ENCODE measurements around the gene UGT1A8.
"Not testable (repeated sequence)": the region's sequence is repeated elsewhere in the genome, so short reads cannot be mapped to it uniquely, and the experiment has no call there.

Gene UGT1A8

DNA sequence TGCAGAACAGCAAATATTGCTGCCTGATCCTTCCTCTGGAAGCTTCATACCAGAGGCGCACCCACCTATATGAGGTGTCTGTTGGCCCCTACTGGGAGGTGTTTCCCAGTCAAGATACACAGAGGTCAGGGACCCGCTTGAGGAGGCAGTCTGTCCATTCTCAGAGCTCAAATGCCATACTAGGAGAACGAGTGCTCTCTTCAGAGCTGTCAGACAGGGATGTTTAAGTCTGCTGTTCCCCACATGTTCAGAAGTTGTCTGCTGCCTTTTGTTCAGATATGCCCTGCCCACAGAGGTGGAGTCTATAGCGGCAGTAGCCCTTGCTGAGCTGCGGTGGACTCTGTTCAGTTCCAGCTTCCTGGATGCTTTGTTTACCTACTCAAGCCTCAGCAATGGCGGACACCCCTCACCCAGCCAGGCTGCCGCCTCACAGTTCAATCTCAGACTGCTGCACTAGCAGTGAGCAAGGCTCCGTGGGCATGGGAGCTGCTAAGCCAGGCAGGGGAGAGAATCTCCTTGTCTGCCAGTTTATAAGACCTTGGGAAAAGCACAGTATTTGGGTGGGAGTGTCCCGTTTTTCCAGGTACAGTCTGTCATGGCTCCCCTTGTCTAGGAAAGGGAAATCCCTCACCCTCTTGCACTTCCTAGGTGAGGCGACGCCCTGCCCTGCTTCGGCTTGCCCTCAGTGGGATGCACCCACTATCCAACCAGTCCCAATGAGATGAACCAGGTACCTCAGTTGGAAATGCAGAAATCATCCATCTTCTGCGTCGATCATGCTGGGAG, 119.6 kb downstream of the UGT1A8 start:
- not testable (repeated sequence) for H3K27me3 ChIP-seq (replicated peaks; ENCODE audit: control insufficient read depth, insufficient read depth, low read length, poor library complexity, severe bottlenecking); H3K36me3 ChIP-seq (ENCODE audit: control insufficient read depth, insufficient read depth, low read length); DNase-seq; H3K4me1 ChIP-seq (ENCODE audit: control insufficient read depth, insufficient read depth, low read length, poor library complexity, severe bottlenecking); H3K4me3 ChIP-seq (ENCODE audit: insufficient read depth, low read depth, low read length, poor library complexity, severe bottlenecking); H3K9me3 ChIP-seq (ENCODE audit: control insufficient read depth, low read length); H3K27ac ChIP-seq (ENCODE audit: insufficient read depth, low read length, poor library complexity, severe bottlenecking)

- no peaks in the 10 kb centered on the region for H3K4me1 ChIP-seq (ENCODE audit: control insufficient read depth, insufficient read depth, low read length, poor library complexity, severe bottlenecking)
- no peaks in the 10 kb centered on the region for H3K27me3 ChIP-seq (replicated peaks; ENCODE audit: control insufficient read depth, insufficient read depth, low read length, poor library complexity, severe bottlenecking)
- H3K36me3 ChIP-seq (ENCODE audit: control insufficient read depth, insufficient read depth, low read length): no peaks in the 10 kb centered on the region
- no peaks in the 10 kb centered on the region for H3K9me3 ChIP-seq (ENCODE audit: control insufficient read depth, low read length)
- no peak for DNase-seq
- H3K27ac ChIP-seq (ENCODE audit: insufficient read depth, low read length, poor library complexity, severe bottlenecking): no peak overlapping the region
- no peak overlapping the region for H3K4me3 ChIP-seq (ENCODE audit: insufficient read depth, low read depth, low read length, poor library complexity, severe bottlenecking)
Measured at GRCh38 chr2:233740870-233741269, 123.4 kb downstream of the UGT1A8 start.

DNA sequence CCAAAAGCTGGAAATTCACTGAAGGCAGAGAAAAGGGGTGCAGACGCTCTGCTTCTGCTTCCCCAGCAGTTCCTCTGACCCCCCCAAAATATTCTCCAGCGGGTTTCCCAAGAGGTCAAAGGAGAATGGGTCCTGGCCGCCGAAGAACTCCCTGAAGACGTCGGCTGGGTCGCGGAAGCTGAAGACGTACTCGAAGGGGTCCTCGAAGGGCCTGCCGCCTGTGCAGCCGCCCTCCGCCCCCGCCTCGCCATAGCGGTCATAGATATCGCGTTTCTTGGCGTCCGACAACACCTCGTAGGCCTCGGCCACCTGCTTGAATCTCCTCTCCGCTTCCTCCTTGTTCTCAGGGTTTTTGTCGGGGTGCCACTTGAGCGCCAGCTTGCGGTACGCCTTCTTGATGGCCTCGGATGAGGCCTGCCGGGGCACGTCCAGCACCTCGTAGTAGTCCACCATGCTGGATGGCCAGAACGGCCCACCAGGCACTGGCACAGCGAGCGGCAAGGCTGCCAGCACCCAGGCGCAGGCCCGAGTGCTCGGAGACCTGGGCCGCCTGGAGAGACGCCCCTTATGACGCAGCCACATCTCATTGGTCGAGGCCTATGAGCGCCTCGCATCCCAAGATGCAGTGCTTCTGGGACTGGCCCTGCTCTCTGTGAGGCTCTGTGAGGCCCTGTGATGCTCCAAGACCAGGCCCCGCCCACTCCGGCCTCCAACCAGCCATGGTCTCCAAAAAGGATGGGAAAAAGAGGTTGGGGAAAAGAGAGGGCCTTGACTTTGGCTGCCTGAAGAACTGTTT, 126.2 kb downstream of the UGT1A8 start:
- no peaks in the 10 kb centered on the region for H3K27me3 ChIP-seq (replicated peaks; ENCODE audit: control insufficient read depth, insufficient read depth, low read length, poor library complexity, severe bottlenecking)

DNA sequence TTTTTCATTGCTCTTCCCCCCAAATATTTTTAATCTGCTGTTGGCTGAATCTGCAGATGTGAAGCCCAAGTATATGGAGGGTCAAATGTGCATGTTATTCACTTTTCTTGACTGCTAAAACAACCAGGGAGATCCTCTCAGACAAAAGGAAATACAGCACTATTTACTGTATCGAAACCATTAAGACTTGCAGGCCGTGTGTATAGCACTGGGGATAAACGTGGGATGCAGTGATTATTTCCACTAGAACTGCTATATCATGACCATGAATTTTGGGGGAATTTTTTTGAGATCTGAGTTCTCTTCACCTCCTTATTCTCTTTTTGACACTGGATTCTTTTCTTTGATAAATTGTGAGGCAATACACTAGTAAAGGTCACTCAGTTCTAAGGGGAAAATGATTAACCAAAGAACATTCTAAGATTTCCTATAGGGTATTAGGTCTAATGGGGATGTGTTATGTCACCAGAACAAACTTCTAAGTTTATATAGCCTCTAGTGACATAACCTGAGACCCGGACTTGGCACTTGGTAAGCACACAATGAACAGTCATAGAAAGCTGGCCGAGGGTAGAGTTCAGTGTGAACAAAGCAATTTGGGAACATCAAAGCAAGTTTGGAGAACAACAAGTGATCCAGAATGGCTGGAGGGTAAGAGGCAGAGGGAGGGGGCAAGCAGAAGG, 127.8 kb downstream of the UGT1A8 start:
- Histone ChIP-seq H3K4me1 (ENCODE audit: control insufficient read depth, insufficient read depth, low read length, poor library complexity, severe bottlenecking) (no peaks in the 10 kb centered on the region), H3K27ac (ENCODE audit: insufficient read depth, low read length, poor library complexity, severe bottlenecking) (no peak overlapping the region)
- DNase-seq: no peak

More for the DNA sequence above, 126.2 kb downstream of the UGT1A8 start:
- Histone ChIP-seq H3K36me3 (ENCODE audit: control insufficient read depth, insufficient read depth, low read length) (no peaks in the 10 kb centered on the region), H3K4me3 (ENCODE audit: insufficient read depth, low read depth, low read length, poor library complexity, severe bottlenecking) (no peak overlapping the region), H3K9me3 (ENCODE audit: control insufficient read depth, low read length) (no peaks in the 10 kb centered on the region), H3K27ac (ENCODE audit: insufficient read depth, low read length, poor library complexity, severe bottlenecking) (no peak overlapping the region), H3K4me1 (ENCODE audit: control insufficient read depth, insufficient read depth, low read length, poor library complexity, severe bottlenecking) (no peaks in the 10 kb centered on the region)
- no peak for DNase-seq

DNA sequence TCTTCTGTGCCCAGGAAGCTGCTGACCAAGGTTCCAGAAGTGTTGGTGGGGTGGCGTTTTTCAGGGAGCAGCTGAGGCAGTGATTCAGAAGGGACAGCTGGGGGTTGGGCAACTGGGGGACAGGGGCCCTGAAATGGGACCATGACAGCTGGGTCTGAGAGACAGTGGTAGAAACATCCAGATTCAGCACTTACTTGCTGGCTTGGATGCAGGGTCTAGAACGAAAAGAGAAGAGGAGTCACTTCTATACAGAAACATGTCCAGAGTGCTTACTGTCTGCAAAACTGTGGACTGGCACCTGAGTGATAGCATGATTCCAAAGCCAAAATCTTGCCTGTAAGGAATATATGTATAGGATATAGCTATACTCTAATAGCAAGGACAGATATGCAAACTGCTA, 128.4 kb downstream of the UGT1A8 start:
- not testable (repeated sequence) for DNase-seq; H3K4me1 ChIP-seq (ENCODE audit: control insufficient read depth, insufficient read depth, low read length, poor library complexity, severe bottlenecking); H3K9me3 ChIP-seq (ENCODE audit: control insufficient read depth, low read length); H3K4me3 ChIP-seq (ENCODE audit: insufficient read depth, low read depth, low read length, poor library complexity, severe bottlenecking); H3K36me3 ChIP-seq (ENCODE audit: control insufficient read depth, insufficient read depth, low read length); H3K27ac ChIP-seq (ENCODE audit: insufficient read depth, low read length, poor library complexity, severe bottlenecking); H3K27me3 ChIP-seq (replicated peaks; ENCODE audit: control insufficient read depth, insufficient read depth, low read length, poor library complexity, severe bottlenecking)

More for the DNA sequence above, 127.8 kb downstream of the UGT1A8 start:
- H3K4me3 ChIP-seq (ENCODE audit: insufficient read depth, low read depth, low read length, poor library complexity, severe bottlenecking): no peak overlapping the region
- no peaks in the 10 kb centered on the region for H3K27me3 ChIP-seq (replicated peaks; ENCODE audit: control insufficient read depth, insufficient read depth, low read length, poor library complexity, severe bottlenecking)
- H3K9me3 ChIP-seq (ENCODE audit: control insufficient read depth, low read length): no peaks in the 10 kb centered on the region
- H3K36me3 ChIP-seq (ENCODE audit: control insufficient read depth, insufficient read depth, low read length): no peaks in the 10 kb centered on the region

- no peak overlapping the region for H3K4me3 ChIP-seq (ENCODE audit: insufficient read depth, low read depth, low read length, poor library complexity, severe bottlenecking)
- no peaks in the 10 kb centered on the region for H3K36me3 ChIP-seq (ENCODE audit: control insufficient read depth, insufficient read depth, low read length)
- H3K4me1 ChIP-seq (ENCODE audit: control insufficient read depth, insufficient read depth, low read length, poor library complexity, severe bottlenecking): no peaks in the 10 kb centered on the region
- no peaks in the 10 kb centered on the region for H3K9me3 ChIP-seq (ENCODE audit: control insufficient read depth, low read length)
- DNase-seq: no peak
- no peak overlapping the region for H3K27ac ChIP-seq (ENCODE audit: insufficient read depth, low read length, poor library complexity, severe bottlenecking)
- H3K27me3 ChIP-seq (replicated peaks; ENCODE audit: control insufficient read depth, insufficient read depth, low read length, poor library complexity, severe bottlenecking): no peaks in the 10 kb centered on the region
Measured at GRCh38 chr2:233746475-233747282, 129.2 kb downstream of the UGT1A8 start.

GRCh38 chr2:233747283-233747544, 129.8 kb downstream of the UGT1A8 start:
- H3K9me3 ChIP-seq (ENCODE audit: control insufficient read depth, low read length): no peaks in the 10 kb centered on the region
- H3K4me1 ChIP-seq (ENCODE audit: control insufficient read depth, insufficient read depth, low read length, poor library complexity, severe bottlenecking): no peaks in the 10 kb centered on the region
- H3K36me3 ChIP-seq (ENCODE audit: control insufficient read depth, insufficient read depth, low read length): no peaks in the 10 kb centered on the region
- H3K27me3 ChIP-seq (replicated peaks; ENCODE audit: control insufficient read depth, insufficient read depth, low read length, poor library complexity, severe bottlenecking): no peaks in the 10 kb centered on the region
- H3K4me3 ChIP-seq (ENCODE audit: insufficient read depth, low read depth, low read length, poor library complexity, severe bottlenecking): no peak overlapping the region
- no peak overlapping the region for H3K27ac ChIP-seq (ENCODE audit: insufficient read depth, low read length, poor library complexity, severe bottlenecking)
- DNase-seq: no peak

DNA sequence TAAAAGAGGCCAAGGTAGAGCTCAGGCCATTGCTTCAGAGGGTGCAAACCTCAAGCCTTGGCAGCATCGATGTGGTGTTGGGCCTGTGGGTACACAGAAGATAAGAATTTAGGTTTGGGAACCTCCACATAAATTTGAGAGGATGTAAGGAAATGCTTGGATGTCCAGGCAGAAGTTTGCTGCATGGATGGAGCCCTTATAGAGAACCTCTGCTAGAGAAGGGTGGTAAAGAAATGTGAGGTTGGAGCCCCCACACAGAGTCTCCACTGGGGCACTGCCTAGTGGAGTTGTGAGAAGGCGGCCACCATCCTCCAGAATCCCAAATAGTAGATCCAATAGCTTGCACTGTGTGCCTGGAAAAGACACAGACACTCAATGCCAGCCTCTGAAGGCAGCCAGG, 133.3 kb downstream of the UGT1A8 start:
- not testable (repeated sequence) for H3K27me3 ChIP-seq (replicated peaks; ENCODE audit: control insufficient read depth, insufficient read depth, low read length, poor library complexity, severe bottlenecking); DNase-seq; H3K4me3 ChIP-seq (ENCODE audit: insufficient read depth, low read depth, low read length, poor library complexity, severe bottlenecking); H3K36me3 ChIP-seq (ENCODE audit: control insufficient read depth, insufficient read depth, low read length); H3K4me1 ChIP-seq (ENCODE audit: control insufficient read depth, insufficient read depth, low read length, poor library complexity, severe bottlenecking); H3K9me3 ChIP-seq (ENCODE audit: control insufficient read depth, low read length); H3K27ac ChIP-seq (ENCODE audit: insufficient read depth, low read length, poor library complexity, severe bottlenecking)

- not testable (repeated sequence) for H3K27ac ChIP-seq (ENCODE audit: insufficient read depth, low read length, poor library complexity, severe bottlenecking); DNase-seq; H3K9me3 ChIP-seq (ENCODE audit: control insufficient read depth, low read length); H3K36me3 ChIP-seq (ENCODE audit: control insufficient read depth, insufficient read depth, low read length); H3K27me3 ChIP-seq (replicated peaks; ENCODE audit: control insufficient read depth, insufficient read depth, low read length, poor library complexity, severe bottlenecking); H3K4me3 ChIP-seq (ENCODE audit: insufficient read depth, low read depth, low read length, poor library complexity, severe bottlenecking); H3K4me1 ChIP-seq (ENCODE audit: control insufficient read depth, insufficient read depth, low read length, poor library complexity, severe bottlenecking)
Measured at GRCh38 chr2:233751212-233752009, 134.0 kb downstream of the UGT1A8 start.

All from effector memory CD4-positive, alpha-beta T cell (primary cell).